Inflammatory macrophage treated with lipopolysaccharide for 1 hour (primary cell): Measurements from ENCODE around the gene IGSF21.

Experiments
- DNase-seq, 2 donors: peaks; one replicate each; pipeline ENCODE4 v3.0.0-alpha.2; 2020 to 2022

IGSF21 gene

GRCh38 chr1:18305182-18305795 is 197.7 kb downstream of the IGSF21 start:
- DNase-seq: no peak

GRCh38 chr1:18307329-18307898 is 199.8 kb downstream of the IGSF21 start:
- no peak for DNase-seq

GRCh38 chr1:18309552-18310155 is 202.1 kb downstream of the IGSF21 start:
- no peak for DNase-seq

GRCh38 chr1:18312961-18313360 is 205.4 kb downstream of the IGSF21 start:
- DNase-seq: no peak

- no peak for DNase-seq
These were observed 205.9 kb downstream of the IGSF21 start for GRCh38 chr1:18313523-18313922.

- no peak for DNase-seq
These were observed 206.8 kb downstream of the IGSF21 start for GRCh38 chr1:18314399-18314798.

- DNase-seq: no peak
These were observed 207.9 kb downstream of the IGSF21 start for GRCh38 chr1:18315449-18315848.

GRCh38 chr1:18316764-18317163 is 209.2 kb downstream of the IGSF21 start:
- no peak for DNase-seq

- no peak for DNase-seq
These were observed 211.5 kb downstream of the IGSF21 start for GRCh38 chr1:18319099-18319498.

- no peak for DNase-seq
These were observed 212.5 kb downstream of the IGSF21 start for GRCh38 chr1:18320051-18320450.

- DNase-seq: no peak
These were observed 214.9 kb downstream of the IGSF21 start for GRCh38 chr1:18322368-18323032.

GRCh38 chr1:18323259-18323658 is 215.7 kb downstream of the IGSF21 start:
- no peak for DNase-seq

- no peak for DNase-seq
These were observed 216.6 kb downstream of the IGSF21 start for GRCh38 chr1:18324246-18324645.

GRCh38 chr1:18325136-18325535 is 217.5 kb downstream of the IGSF21 start:
- DNase-seq: no peak

GRCh38 chr1:18326211-18326897 is 218.8 kb downstream of the IGSF21 start:
- no peak for DNase-seq

- DNase-seq: no peak
These were observed 220.1 kb downstream of the IGSF21 start for GRCh38 chr1:18327650-18328049.

GRCh38 chr1:18328803-18329202 is 221.2 kb downstream of the IGSF21 start:
- no peak for DNase-seq

- no peak for DNase-seq
These were observed 222.1 kb downstream of the IGSF21 start for GRCh38 chr1:18329469-18330253.

GRCh38 chr1:18332576-18332975 is 225.0 kb downstream of the IGSF21 start:
- no peak for DNase-seq

- no peak for DNase-seq
These were observed 225.6 kb downstream of the IGSF21 start for GRCh38 chr1:18333220-18333619.

- DNase-seq: peak; percentile 8 to 46
These were observed 229.2 kb downstream of the IGSF21 start for GRCh38 chr1:18336801-18337200.

- no peak for DNase-seq
These were observed 230.2 kb downstream of the IGSF21 start for GRCh38 chr1:18337757-18338156.

- no peak for DNase-seq
These were observed 231.6 kb downstream of the IGSF21 start for GRCh38 chr1:18339161-18339560.
